NB4 (cell line): ENCODE results near the gene DGKB.

ENCODE experiments used
- DNase-seq: peaks from one replicate; pipeline ENCODE4 v3.0.0; 2010; ENCODE audit warnings: low read depth
- H3K4me3 ChIP-seq: one replicate; pipeline ENCODE4 v1.5.1; 2011; ENCODE audit warnings: mild to moderate bottlenecking, low read depth, low read length, moderate library complexity
- CTCF ChIP-seq: IDR thresholded peaks from one replicate; pipeline ENCODE4 v1.5.1; 2012; ENCODE audit warnings: low read depth, low read length
- MAX ChIP-seq: IDR thresholded peaks from 2 replicates; pipeline ENCODE4 v1.6.1; 2011; ENCODE audit warnings: low read depth, low read length
- MYC ChIP-seq: IDR thresholded peaks from 2 replicates; pipeline ENCODE4 v1.6.1; 2011; ENCODE audit warnings: low read depth, low read length
- POLR2A ChIP-seq: IDR thresholded peaks from 2 replicates; pipeline ENCODE4 v1.6.1; 2011; ENCODE audit warnings: mild to moderate bottlenecking; ENCODE audit not compliant: insufficient read length; ENCODE audit errors: extremely low read depth

The DGKB gene

GRCh38 chr7:14770614-14771013 lies 131.9 kb downstream of the DGKB start:
- H3K4me3 ChIP-seq, result no peak overlapping the region
- no peak for TF ChIP-seq CTCF
- no peak for TF ChIP-seq POLR2A
- no peak for TF ChIP-seq MAX
- no peak for DNase-seq

- no peak overlapping the region for H3K4me3 ChIP-seq
- no peak for TF ChIP-seq CTCF
- TF ChIP-seq MYC, result no peak
- no peak for TF ChIP-seq MAX
- no peak for TF ChIP-seq POLR2A
- no peak for DNase-seq
Observed at GRCh38 chr7:14769261-14769660, 133.3 kb downstream of the DGKB start.

- TF ChIP-seq CTCF (no peak), POLR2A (no peak)
- no peak overlapping the region for H3K4me3 ChIP-seq
- DNase-seq, result no peak
Observed at GRCh38 chr7:14767716-14768425, 134.7 kb downstream of the DGKB start.

GRCh38 chr7:14766747-14767146 lies 135.8 kb downstream of the DGKB start:
- no peak for TF ChIP-seq MYC
- TF ChIP-seq CTCF, result no peak
- TF ChIP-seq MAX, result no peak
- TF ChIP-seq POLR2A, result no peak
- no peak for DNase-seq
- H3K4me3 ChIP-seq, result no peak overlapping the region

- TF ChIP-seq MAX, result no peak
- TF ChIP-seq CTCF, result no peak
- no peak for TF ChIP-seq POLR2A
- no peak for TF ChIP-seq MYC
- no peak for DNase-seq
- H3K4me3 ChIP-seq, result no peak overlapping the region
Observed at GRCh38 chr7:14765731-14766130, 136.8 kb downstream of the DGKB start.

GRCh38 chr7:14762561-14762960 lies 140.0 kb downstream of the DGKB start:
- no peak overlapping the region for H3K4me3 ChIP-seq
- TF ChIP-seq MAX, result no peak
- TF ChIP-seq MYC, result no peak
- TF ChIP-seq POLR2A, result no peak
- TF ChIP-seq CTCF, result no peak
- DNase-seq, result no peak
